Measurements from ENCODE around the gene ZNF101. TPM values are rescaled to one million over a fixed set of nuclear protein-coding genes. Genes with fewer than 3 reads are reported as not detected.
A peak's percentile ranks its signal among the peaks of the same experiment; 100 is the strongest.
"Not testable (repeated sequence)": the region's sequence is repeated elsewhere in the genome, so short reads cannot be mapped to it uniquely, and the experiment has no call there.

ZNF101 gene
- total RNA-seq, 1 experiment from 2014 or later = 12.8 TPM

DNA sequence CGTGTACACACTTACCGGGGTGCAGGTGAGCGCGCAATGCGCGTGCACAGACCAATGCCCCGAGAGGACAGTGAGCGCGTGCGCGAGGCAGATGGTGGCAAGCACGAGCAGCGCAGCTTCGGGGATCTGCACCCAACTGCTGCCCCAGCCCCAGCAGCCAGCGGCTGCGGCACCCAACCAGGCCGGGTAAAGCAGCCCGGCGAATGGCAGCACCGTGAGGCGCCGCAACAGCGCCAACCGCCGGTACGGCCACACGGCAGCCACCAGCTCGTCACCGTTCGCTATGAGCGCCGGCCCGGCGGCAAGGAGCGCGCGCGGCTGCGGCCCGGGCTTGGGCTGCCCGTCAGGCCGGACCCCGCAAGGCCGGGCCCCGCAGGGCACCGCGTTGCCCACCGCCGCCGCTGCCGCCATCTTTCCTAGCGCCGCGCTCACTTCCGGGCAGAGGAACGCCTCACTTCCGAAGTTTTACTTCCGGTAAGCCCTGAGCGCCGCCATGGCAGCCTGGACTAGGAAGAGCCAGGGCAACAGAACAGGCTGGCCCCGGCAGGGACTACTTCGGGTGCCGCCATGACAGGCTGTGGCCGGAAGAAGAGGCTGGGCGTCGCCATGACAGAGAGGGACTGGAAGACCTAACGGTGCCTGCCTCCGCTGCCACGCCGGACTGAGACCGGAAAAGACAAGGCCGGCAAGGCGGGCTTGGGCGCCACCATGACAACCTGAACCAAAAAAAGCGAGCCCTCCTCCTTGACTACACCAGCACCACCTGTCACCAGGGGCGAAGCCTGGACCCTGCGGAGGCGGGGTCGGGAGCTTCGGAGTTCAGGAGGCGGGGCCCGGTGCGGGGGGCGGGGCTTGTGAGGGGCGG, 5.2 kb upstream of the ZNF101 start, which contains the start of gene ATP13A1:
Gene ATP13A1, minus strand, starts transcription at position 421 of the 865 bp plus-strand sequence. Its CDS starts 10 bp downstream, at position 411.
- Histone ChIP-seq H3K36me3 (ENCODE audit: control insufficient read depth in 1 of 2, insufficient read depth in 2 of 2, low read length in 2 of 2) (peaks cover 8 to 19% of the 10 kb centered on the region in 2 experiments; a peak in 3 of 4 replicates), H3K9ac (ENCODE audit: low read length) (peak within 1 kb of the TSS; percentile 95), H2AFZ (ENCODE audit: low read depth, low read length, poor library complexity, severe bottlenecking) (no peak within 1 kb of the TSS), H3K27me3 (ENCODE audit: insufficient read depth, low read length) (no peaks in the 10 kb centered on the region), H3K9me2 (ENCODE audit: insufficient read depth) (no peaks in the 10 kb centered on the region), H4K20me1 (ENCODE audit: insufficient read depth) (no peaks in the 10 kb centered on the region), H3K4me2 (ENCODE audit: low read length) (peak within 1 kb of the TSS; percentile 91), H3K79me2 (ENCODE audit: insufficient read depth, low read length) (peaks cover 37% of the 10 kb centered on the region), H3K9me3 (ENCODE audit: control insufficient read depth in 1 of 2, insufficient read depth in 1 of 2, low read depth in 1 of 2, low read length in 2 of 2) (no peaks in the 10 kb centered on the region), H3K4me3 (replicated peaks in 1 of 2; ENCODE audit: low read depth in 1 of 2, low read length in 2 of 2) (peak within 1 kb of the TSS; percentile 70 to 96), H3K4me1 (ENCODE audit: control insufficient read depth in 1 of 2, insufficient read depth in 2 of 2, low read length in 2 of 2) (peaks cover 13 to 37% of the 10 kb centered on the region in 2 experiments; a peak in 3 of 4 replicates), H3K27ac (ENCODE audit: low read depth, low read length) (peak within 1 kb of the TSS; percentile 92)
- RAD21 ChIA-PET (ENCODE audit: low non-redundant PET in 1 of 2, low total read pairs in 2 of 2, uncharacterized antibody in 2 of 2, unreplicated experiment in 2 of 2) = interaction anchor here (0.6 to 0.7 kb wide), 2 partner anchors 113 to 278 kb away, joined by 3 read pairs; no protein-coding TSS in a partner anchor
- peak; percentile 85 for ATAC-seq
- BruUV-seq (replicated peaks) = no TSS peak
- TF ChIP-seq RAD21 (IDR thresholded peaks at IDR 0.05; ENCODE audit: low read depth) (no peak), EZH2phosphoT487 (IDR thresholded peaks at IDR 0.05; ENCODE audit: borderline replicate concordance) (no peak), SIN3A (IDR thresholded peaks at IDR 0.05; ENCODE audit: low read depth) (peak; percentile 44), ELF1 (IDR thresholded peaks at IDR 0.05; ENCODE audit: borderline replicate concordance, low read depth) (peak; percentile 90; the same call in 1 of the 2 replicates), EGR1 (IDR thresholded peaks at IDR 0.05; ENCODE audit: low read depth) (peak; percentile 95), TCF7L2 (IDR thresholded peaks at IDR 0.05; ENCODE audit: borderline replicate concordance, extremely low read depth, insufficient read depth, insufficient read length) (peak; percentile 72), POLR2AphosphoS5 (IDR thresholded peaks at IDR 0.05; ENCODE audit: low read depth, low read length) (peak; percentile 83), SP1 (IDR thresholded peaks at IDR 0.05; ENCODE audit: low read depth) (no peak; the same call in 1 of the 2 replicates), ZFX (IDR thresholded peaks at IDR 0.05) (peak; percentile 78; the same call in 1 of the 2 replicates), YY1 (IDR thresholded peaks at IDR 0.05; ENCODE audit: extremely low read depth, insufficient replicate concordance, low read depth, low read length) (peak; percentile 100)
- TF ChIP-seq, protein P1, sequence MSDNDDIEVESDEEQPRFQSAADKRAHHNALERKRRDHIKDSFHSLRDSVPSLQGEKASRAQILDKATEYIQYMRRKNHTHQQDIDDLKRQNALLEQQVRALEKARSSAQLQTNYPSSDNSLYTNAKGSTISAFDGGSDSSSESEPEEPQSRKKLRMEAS (IDR thresholded peaks at IDR 0.05) = peak; percentile 73
- DNase-seq (ENCODE audit: low read depth, low spot score) = peak; percentile 91
- CTCF ChIA-PET = interaction anchor here (0.7 kb wide), 1 partner anchor 24 kb away, joined by 5 read pairs; no protein-coding TSS in a partner anchor
- intact Hi-C loops (cut with micrococcal nuclease) = loop anchor here (1.0 kb wide), 1 partner anchor 113 kb away; no protein-coding TSS in a partner anchor
- POLR2A ChIA-PET = interaction anchor here (0.7 to 1.1 kb wide), 3 partner anchors 113 to 259 kb away, joined by 3 to 7 read pairs (median 3); no protein-coding TSS in a partner anchor

- Histone ChIP-seq H3K4me1 (ENCODE audit: control insufficient read depth in 1 of 2, insufficient read depth in 2 of 2, low read length in 2 of 2) (peaks cover 18 to 38% of the 10 kb centered on the region in 2 experiments), H3K79me2 (ENCODE audit: insufficient read depth, low read length) (peaks cover 43% of the 10 kb centered on the region)
- intact Hi-C loops (cut with micrococcal nuclease); CTCF ChIA-PET; H3K4me3 ChIP-seq (replicated peaks in 1 of 2; ENCODE audit: low read depth in 1 of 2, low read length in 2 of 2); H2AFZ ChIP-seq (ENCODE audit: low read depth, low read length, poor library complexity, severe bottlenecking); DNase-seq (ENCODE audit: low read depth, low spot score); RAD21 ChIA-PET (ENCODE audit: low non-redundant PET in 1 of 2, low total read pairs in 2 of 2, uncharacterized antibody in 2 of 2, unreplicated experiment in 2 of 2); H3K36me3 ChIP-seq (ENCODE audit: control insufficient read depth in 1 of 2, insufficient read depth in 2 of 2, low read length in 2 of 2); ATAC-seq; H3K27me3 ChIP-seq (ENCODE audit: insufficient read depth, low read length); H3K4me2 ChIP-seq (ENCODE audit: low read length); H4K20me1 ChIP-seq (ENCODE audit: insufficient read depth); BruUV-seq (replicated peaks); H3K9ac ChIP-seq (ENCODE audit: low read length); H3K9me3 ChIP-seq (ENCODE audit: control insufficient read depth in 1 of 2, insufficient read depth in 1 of 2, low read depth in 1 of 2, low read length in 2 of 2); H3K9me2 ChIP-seq (ENCODE audit: insufficient read depth); H3K27ac ChIP-seq (ENCODE audit: low read depth, low read length): not testable (repeated sequence)
- POLR2A ChIA-PET = interaction anchor here (0.8 kb wide), 1 partner anchor 111 kb away, joined by 5 read pairs; no protein-coding TSS in a partner anchor
These were observed 3.2 kb upstream of the ZNF101 start for GRCh38 chr19:19665420-19665948.
